Fibroblast of mammary gland (primary cell): ENCODE measurements around the gene HSPA4L.

Experiments used
- DNase-seq: peaks from one replicate; pipeline ENCODE4 v3.0.0-alpha.2; 2010; ENCODE audit warnings: low read depth
- H3K4me3 ChIP-seq: 2 replicates; pipeline ENCODE4 v1.5.1; 2011; ENCODE audit warnings: low read depth, mild to moderate bottlenecking, low read length, moderate library complexity; ENCODE audit not compliant: control insufficient read depth
- CTCF ChIP-seq: conservative IDR thresholded peaks from 2 replicates; pipeline ENCODE4 v1.5.1; 2011; ENCODE audit warnings: low read depth, low read length, inconsistent platforms; ENCODE audit not compliant: control insufficient read depth, insufficient read depth

Gene HSPA4L

GRCh38 chr4:127776620-127777019 lies 5.5 kb upstream of the HSPA4L start:
- no peak for TF ChIP-seq CTCF
- no peak overlapping the region for H3K4me3 ChIP-seq
- no peak for DNase-seq

- DNase-seq = no peak
- no peak overlapping the region for H3K4me3 ChIP-seq
- TF ChIP-seq CTCF = no peak
Observed at GRCh38 chr4:127777487-127777886, 4.6 kb upstream of the HSPA4L start.

GRCh38 chr4:127778102-127778501 lies 4.0 kb upstream of the HSPA4L start:
- DNase-seq = no peak
- H3K4me3 ChIP-seq = no peak overlapping the region
- TF ChIP-seq CTCF = no peak

GRCh38 chr4:127780598-127780997 lies 1.5 kb upstream of the HSPA4L start:
- DNase-seq = no peak
- no peak for TF ChIP-seq CTCF
- no peak overlapping the region for H3K4me3 ChIP-seq

- peak; percentile 32 for DNase-seq
- no peak for TF ChIP-seq CTCF
- H3K4me3 ChIP-seq = peak overlapping the region; percentile 83
Observed at GRCh38 chr4:127781300-127782024, 660 bp upstream of the HSPA4L start.

GRCh38 chr4:127782025-127782274 lies 172 bp upstream of the HSPA4L start:
- peak overlapping the region; percentile 83 for H3K4me3 ChIP-seq
- DNase-seq = peak; percentile 77
- TF ChIP-seq CTCF = no peak
